K562 (cell line): Measurements from ENCODE around the gene GNAI1. TPM values are rescaled to one million over a fixed set of nuclear protein-coding genes. Genes with fewer than 3 reads are reported as not detected.

ENCODE experiments used
- ATAC-seq: fragments of 200-7000 bp; cut with Tn5 transposase; 3 replicates; pipeline ENCODE4 v1.9.1; 2020; ENCODE audit warnings: moderate library complexity
- BruUV-seq: library from RNA; stranded (reverse); fragments of 400-500 nt; replicated peaks from 2 replicates; lab custom pipeline; 2021; lab: Mats Ljungman, UMichigan
- CTCF ChIA-PET: fragments of 300-600 bp; formaldehyde crosslinking; extraction: SDS; loops from one replicate; lab custom pipeline; 2021; ENCODE audit warnings: low intra/inter-chr PET ratio; lab: Yijun Ruan, JAX
- POLR2A ChIA-PET: fragments of 300-600, 350-650 bp; sonication (Branson Sonifier 250); formaldehyde crosslinking; extraction: SDS; loops from one replicate; lab custom pipeline; 2021; ENCODE audit warnings: antibody characterized with exemption, inconsistent platforms; lab: Yijun Ruan, JAX
- DNase-seq, 4 experiments: peaks; one replicate each; pipeline versions ENCODE4 v3.0.0 to v3.0.0-alpha.2; 2011 to 2018; ENCODE audit warnings: low spot score in 3 of 4, mixed read lengths in 3 of 4; ENCODE audit errors: extremely low read depth in 1 of 4
- FAIRE-seq: peaks from 2 replicates; lab custom pipeline; 2011; peaks lifted over from hg19 to GRCh38; lab: Jason Lieb, UNC
- H2AFZ ChIP-seq: 2 replicates; pipeline ENCODE4 v1.6.0; 2011; ENCODE audit warnings: low read depth, low read length, control low read depth, inconsistent platforms
- H3K27ac ChIP-seq: fragments of 200-600 bp; 3 replicates; pipeline ENCODE4 v1.8.0; 2011; ENCODE audit warnings: low read depth, mild to moderate bottlenecking, control low read depth, inconsistent platforms, low read length, moderate library complexity, mixed read lengths; ENCODE audit errors: extremely low read depth
- H3K27me3 ChIP-seq, 2 experiments: fragments of 300-600 bp in 1 of 2; 2 replicates in 1 of 2; 3 replicates in 1 of 2; pipeline versions ENCODE4 v1.6.0 to v1.8.0; 2011; ENCODE audit warnings: inconsistent platforms in 2 of 2, low read length in 2 of 2, mild to moderate bottlenecking in 1 of 2, mixed read lengths in 1 of 2, moderate library complexity in 1 of 2; ENCODE audit not compliant: control insufficient read depth in 2 of 2, insufficient read depth in 2 of 2
- H3K36me3 ChIP-seq: fragments of 300-600 bp; 3 replicates; pipeline ENCODE4 v1.8.0; 2011; ENCODE audit warnings: mild to moderate bottlenecking, low read length, inconsistent platforms; ENCODE audit not compliant: control insufficient read depth, insufficient read depth
- H3K4me1 ChIP-seq, 2 experiments: fragments of 200-600 bp in 1 of 2; replicated peaks in 1 of 2; 2 replicates in 1 of 2; 3 replicates in 1 of 2; pipeline versions ENCODE4 v1.5.1 to v1.8.0; 2011; ENCODE audit warnings: inconsistent platforms in 2 of 2, low read length in 2 of 2, mild to moderate bottlenecking in 1 of 2, mixed read lengths in 1 of 2, moderate library complexity in 1 of 2; ENCODE audit not compliant: control insufficient read depth in 2 of 2, insufficient read depth in 2 of 2
- H3K4me2 ChIP-seq: 2 replicates; pipeline ENCODE4 v1.6.1; 2011; ENCODE audit warnings: low read length, control low read depth, inconsistent platforms, mixed read lengths; ENCODE audit not compliant: insufficient read depth
- H3K4me3 ChIP-seq: fragments of 200-600 bp; sonication (generic), shearing (Covaris generic); 2 replicates; pipeline ENCODE4 v1.5.1; 2016; ENCODE audit warnings: control low read depth, inconsistent platforms
- H3K79me2 ChIP-seq: fragments of 200-600 bp; 3 replicates; pipeline ENCODE4 v1.8.0; 2011; ENCODE audit warnings: low read length, inconsistent platforms; ENCODE audit not compliant: control insufficient read depth, insufficient read depth
- H3K9ac ChIP-seq, 2 experiments: 2 replicates each; pipeline versions ENCODE4 v1.6.0 to v1.6.1; 2011; ENCODE audit warnings: low read depth in 2 of 2, low read length in 2 of 2, control low read depth in 1 of 2, inconsistent platforms in 1 of 2, mild to moderate bottlenecking in 1 of 2, mixed read lengths in 1 of 2; ENCODE audit not compliant: insufficient read depth in 1 of 2
- H3K9me1 ChIP-seq: one replicate; pipeline ENCODE4 v1.6.0; 2011; ENCODE audit warnings: inconsistent platforms, mild to moderate bottlenecking, low read length, moderate library complexity; ENCODE audit not compliant: control insufficient read depth, insufficient read depth
- H3K9me3 ChIP-seq: replicated peaks from 2 replicates; pipeline ENCODE4 v1.5.1; 2011; ENCODE audit warnings: low read depth, low read length, inconsistent platforms; ENCODE audit not compliant: control insufficient read depth, insufficient read depth
- H4K20me1 ChIP-seq: replicated peaks from 2 replicates; pipeline ENCODE4 v1.6.1; 2011; ENCODE audit warnings: low read length, inconsistent platforms, mixed read lengths; ENCODE audit not compliant: control insufficient read depth, insufficient read depth
- ARID2 ChIP-seq: fragments of 450-650 bp; IDR thresholded peaks from 2 replicates; pipeline ENCODE4 v1.6.1; 2017; ENCODE audit warnings: antibody characterized with exemption, mild to moderate bottlenecking
- CBX5 ChIP-seq: IDR thresholded peaks from 2 replicates; pipeline ENCODE4 v1.6.1; 2014; ENCODE audit warnings: low read depth, borderline replicate concordance
- DIDO1 ChIP-seq: fragments of 450-650 bp; IDR thresholded peaks from 2 replicates; pipeline ENCODE4 v1.6.1; 2016; ENCODE audit warnings: low read depth, missing biosample characterization, missing genetic modification characterization
- KDM2B ChIP-seq: fragments of 250-450 bp; sonication (Bioruptor Pico); IDR thresholded peaks from 2 replicates; pipeline ENCODE4 v1.8.0; 2021; ENCODE audit warnings: mild to moderate bottlenecking, moderate library complexity
- PHTF2 ChIP-seq: fragments of 250-450 bp; sonication (Bioruptor Pico); IDR thresholded peaks from 2 replicates; pipeline ENCODE4 v1.5.0; 2021; ENCODE audit warnings: mild to moderate bottlenecking
- SP2 ChIP-seq: IDR thresholded peaks from 2 replicates; pipeline ENCODE4 v1.6.1; 2011; ENCODE audit warnings: mild to moderate bottlenecking, low read depth, low read length, moderate library complexity; ENCODE audit not compliant: poor library complexity, severe bottlenecking; ENCODE audit errors: extremely low read depth
- SPI1 ChIP-seq: IDR thresholded peaks from 2 replicates; pipeline ENCODE4 v1.6.1; 2011; ENCODE audit warnings: low read depth, low read length, control low read depth, borderline replicate concordance
- SRSF3 ChIP-seq: fragments of 200-400 bp; formaldehyde crosslinking; IDR thresholded peaks from 2 replicates; pipeline ENCODE4 v1.6.1; 2016; ENCODE audit warnings: mild to moderate bottlenecking, low read length, moderate library complexity; ENCODE audit not compliant: insufficient read depth
- ZNF134 ChIP-seq: fragments of 250-450 bp; sonication (Bioruptor Pico); conservative IDR thresholded peaks from 2 replicates; pipeline ENCODE4 v1.4.0; 2020
- ZNF143 ChIP-seq: sonication (generic); formaldehyde crosslinking; IDR thresholded peaks from 2 replicates; pipeline ENCODE4 v1.9.0; 2022; ENCODE audit warnings: mild to moderate bottlenecking, missing genetic modification reagents
- ZNF41 ChIP-seq: fragments of 250-450 bp; sonication (Bioruptor Pico); conservative IDR thresholded peaks from 2 replicates; pipeline ENCODE4 v1.4.0; 2020; ENCODE audit warnings: mild to moderate bottlenecking
- WGBS: fragments of 100-300 bp; shearing (Covaris generic); methylation state at CpG from one replicate; pipeline ENCODE4 v1.1.6; 2016; ENCODE audit warnings: low coverage, mixed read lengths; ENCODE audit not compliant: insufficient coverage; ENCODE audit errors: missing lambda C conversion rate; 5-methylcytosine and 5-hydroxymethylcytosine counted together
- in situ Hi-C: fragments of 300-500 bp; cut with MboI; formaldehyde crosslinking; loops from 4 replicates; pipeline ENCODE4 v1.15.0; 2018; ENCODE audit warnings: inconsistent platforms, mixed read lengths
- intact Hi-C: fragments of 100-400 bp; cut with micrococcal nuclease; formaldehyde crosslinking; loops from 2 replicates; pipeline ENCODE4 v1.14.2; 2022
- polyA plus RNA-seq, 8 experiments: library from polyadenylated mRNA; depleted of rRNA in 4 of 8; stranded (reverse) in 5 of 8; unstranded in 3 of 8; fragments of >200 nt; fragmentation: Nextera tagmentation in 2 of 8; fragmentation: Illumina TruSeq in 1 of 8; extraction: Ambion mirVana in 2 of 8; extraction: Trizol in 1 of 8; gene quantifications; 2 replicates each; pipeline versions ENCODE4 v1.2.1 to v1.2.3, GENCODE V29; 2011 to 2014; ENCODE audit warnings: inconsistent platforms in 1 of 8, missing spikeins in 1 of 8
- total RNA-seq, 7 experiments: library from RNA; depleted of rRNA in 6 of 7; stranded (reverse); fragments of >200 nt in 6 of 7; fragmentation: Illumina TruSeq in 2 of 7; extraction: Trizol in 2 of 7; gene quantifications; 2 replicates each; pipeline versions ENCODE4 v1.2.1 to v1.2.3, GENCODE V29; 2011 to 2021; ENCODE audit warnings: low replicate concordance in 1 of 7
- TF ChIP-seq, protein P1 (sequence below): fragments of 250-450 bp; sonication (Bioruptor Pico); IDR thresholded peaks from 2 replicates; pipeline ENCODE4 v1.5.0; 2022; ENCODE audit warnings: mild to moderate bottlenecking
- TF ChIP-seq, protein P2 (sequence below), 2 experiments: fragments of 450-650 bp in 1 of 2; sonication (generic) in 1 of 2; formaldehyde crosslinking; conservative IDR thresholded peaks; 2 replicates each; pipeline versions ENCODE4 v1.4.0 to v1.8.1; 2020 to 2022; ENCODE audit warnings: mild to moderate bottlenecking in 1 of 2, missing genetic modification reagents in 1 of 2
- TF ChIP-seq, protein P3 (sequence below): fragments of 450-650 bp; formaldehyde crosslinking; IDR thresholded peaks from 2 replicates; pipeline ENCODE4 v1.4.0; 2022; ENCODE audit warnings: mild to moderate bottlenecking, moderate library complexity
- TF ChIP-seq, protein P4 (sequence below): fragments of 450-650 bp; IDR thresholded peaks from 2 replicates; pipeline ENCODE4 v1.6.1; 2017; ENCODE audit warnings: antibody characterized with exemption

GNAI1 gene
- total and polyA plus RNA-seq, 9 of the 15 experiments (the other 6 are each of a cell fraction or from before 2014, with no cell fraction given), result 0.03 to 0.13 (median 0.08) TPM; not detected in 6

DNA sequence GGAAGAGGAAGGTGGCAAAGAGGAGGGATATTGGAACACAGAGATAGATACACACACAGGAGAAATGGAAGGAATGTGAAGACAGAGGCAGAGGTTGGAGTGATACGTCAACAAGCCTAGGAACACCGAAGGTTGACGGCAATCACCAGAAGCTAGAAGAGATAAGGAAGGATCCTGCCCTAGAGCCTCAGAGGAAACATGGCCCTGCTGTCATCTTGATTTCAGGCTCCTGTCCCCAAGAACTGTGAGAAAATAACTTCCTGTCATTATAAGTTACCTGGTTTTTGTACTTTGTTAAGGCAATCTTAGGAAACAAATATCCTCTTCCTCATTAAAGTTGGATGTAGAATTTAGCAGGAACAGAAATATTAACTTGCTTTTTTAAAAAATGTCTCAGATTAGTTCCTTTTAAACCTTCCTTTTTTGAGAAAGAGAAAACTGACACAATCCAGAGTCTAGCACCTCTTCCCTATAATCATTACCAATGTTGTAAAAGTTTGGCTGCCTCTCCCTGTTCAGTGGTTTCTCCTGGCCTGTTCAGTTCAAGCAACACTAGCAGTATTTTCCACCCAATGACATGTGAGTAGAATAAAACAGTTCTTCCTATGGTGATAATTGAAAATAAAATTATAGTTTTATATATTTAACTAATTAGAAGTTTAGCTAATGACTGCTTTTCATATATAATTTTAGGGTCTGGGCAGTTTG is 28.8 kb upstream of the GNAI1 start:
- no TSS peak for BruUV-seq
- no peaks in the 10 kb centered on the region for H3K9me1 ChIP-seq
- no peak overlapping the region for H3K27ac ChIP-seq
- H3K9me3 ChIP-seq, result no peaks in the 10 kb centered on the region
- H3K4me2 ChIP-seq, result no peak overlapping the region
- H3K9ac ChIP-seq, result no peak overlapping the region
- no peak overlapping the region for H2AFZ ChIP-seq
- no peaks in the 10 kb centered on the region for H3K36me3 ChIP-seq
- H3K4me1 ChIP-seq, result no peaks in the 10 kb centered on the region
- ATAC-seq (no peak), FAIRE-seq (no peak), DNase-seq (no peak)
- in situ Hi-C loops, result no loop called here
- no peaks in the 10 kb centered on the region for H3K27me3 ChIP-seq
- H3K4me3 ChIP-seq, result no peak overlapping the region
- ChIA-PET POLR2A (no interaction called here), CTCF (no interaction called here)
- no peaks in the 10 kb centered on the region for H3K79me2 ChIP-seq
- intact Hi-C loops, result no loop called here
- no peaks in the 10 kb centered on the region for H4K20me1 ChIP-seq
- 10% methylated on average over 3 of the region's 3 CpGs for WGBS
- no peak for TF ChIP-seq SPI1
- no peak for TF ChIP-seq ZNF143
- TF ChIP-seq ZNF41 (CRISPR knock-in tag), result no peak
- no peak for TF ChIP-seq SP2
- TF ChIP-seq, protein P1, sequence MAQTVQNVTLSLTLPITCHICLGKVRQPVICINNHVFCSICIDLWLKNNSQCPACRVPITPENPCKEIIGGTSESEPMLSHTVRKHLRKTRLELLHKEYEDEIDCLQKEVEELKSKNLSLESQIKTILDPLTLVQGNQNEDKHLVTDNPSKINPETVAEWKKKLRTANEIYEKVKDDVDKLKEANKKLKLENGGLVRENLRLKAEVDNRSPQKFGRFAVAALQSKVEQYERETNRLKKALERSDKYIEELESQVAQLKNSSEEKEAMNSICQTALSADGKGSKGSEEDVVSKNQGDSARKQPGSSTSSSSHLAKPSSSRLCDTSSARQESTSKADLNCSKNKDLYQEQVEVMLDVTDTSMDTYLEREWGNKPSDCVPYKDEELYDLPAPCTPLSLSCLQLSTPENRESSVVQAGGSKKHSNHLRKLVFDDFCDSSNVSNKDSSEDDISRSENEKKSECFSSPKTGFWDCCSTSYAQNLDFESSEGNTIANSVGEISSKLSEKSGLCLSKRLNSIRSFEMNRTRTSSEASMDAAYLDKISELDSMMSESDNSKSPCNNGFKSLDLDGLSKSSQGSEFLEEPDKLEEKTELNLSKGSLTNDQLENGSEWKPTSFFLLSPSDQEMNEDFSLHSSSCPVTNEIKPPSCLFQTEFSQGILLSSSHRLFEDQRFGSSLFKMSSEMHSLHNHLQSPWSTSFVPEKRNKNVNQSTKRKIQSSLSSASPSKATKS, result no peak
- no peak for TF ChIP-seq DIDO1
- TF ChIP-seq PHTF2 (CRISPR knock-in tag), result no peak
- TF ChIP-seq CBX5, result no peak
- TF ChIP-seq, protein P2, sequence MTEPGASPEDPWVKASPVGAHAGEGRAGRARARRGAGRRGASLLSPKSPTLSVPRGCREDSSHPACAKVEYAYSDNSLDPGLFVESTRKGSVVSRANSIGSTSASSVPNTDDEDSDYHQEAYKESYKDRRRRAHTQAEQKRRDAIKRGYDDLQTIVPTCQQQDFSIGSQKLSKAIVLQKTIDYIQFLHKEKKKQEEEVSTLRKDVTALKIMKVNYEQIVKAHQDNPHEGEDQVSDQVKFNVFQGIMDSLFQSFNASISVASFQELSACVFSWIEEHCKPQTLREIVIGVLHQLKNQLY (CRISPR knock-in tag; conservative IDR thresholded peaks at IDR 0.05), result no peak
- TF ChIP-seq, protein P3, sequence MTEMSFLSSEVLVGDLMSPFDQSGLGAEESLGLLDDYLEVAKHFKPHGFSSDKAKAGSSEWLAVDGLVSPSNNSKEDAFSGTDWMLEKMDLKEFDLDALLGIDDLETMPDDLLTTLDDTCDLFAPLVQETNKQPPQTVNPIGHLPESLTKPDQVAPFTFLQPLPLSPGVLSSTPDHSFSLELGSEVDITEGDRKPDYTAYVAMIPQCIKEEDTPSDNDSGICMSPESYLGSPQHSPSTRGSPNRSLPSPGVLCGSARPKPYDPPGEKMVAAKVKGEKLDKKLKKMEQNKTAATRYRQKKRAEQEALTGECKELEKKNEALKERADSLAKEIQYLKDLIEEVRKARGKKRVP (CRISPR knock-in tag), result no peak
- no peak for TF ChIP-seq ZNF134 (CRISPR knock-in tag)
- TF ChIP-seq SRSF3, result no peak
- TF ChIP-seq ARID2, result no peak
- TF ChIP-seq, protein P4, sequence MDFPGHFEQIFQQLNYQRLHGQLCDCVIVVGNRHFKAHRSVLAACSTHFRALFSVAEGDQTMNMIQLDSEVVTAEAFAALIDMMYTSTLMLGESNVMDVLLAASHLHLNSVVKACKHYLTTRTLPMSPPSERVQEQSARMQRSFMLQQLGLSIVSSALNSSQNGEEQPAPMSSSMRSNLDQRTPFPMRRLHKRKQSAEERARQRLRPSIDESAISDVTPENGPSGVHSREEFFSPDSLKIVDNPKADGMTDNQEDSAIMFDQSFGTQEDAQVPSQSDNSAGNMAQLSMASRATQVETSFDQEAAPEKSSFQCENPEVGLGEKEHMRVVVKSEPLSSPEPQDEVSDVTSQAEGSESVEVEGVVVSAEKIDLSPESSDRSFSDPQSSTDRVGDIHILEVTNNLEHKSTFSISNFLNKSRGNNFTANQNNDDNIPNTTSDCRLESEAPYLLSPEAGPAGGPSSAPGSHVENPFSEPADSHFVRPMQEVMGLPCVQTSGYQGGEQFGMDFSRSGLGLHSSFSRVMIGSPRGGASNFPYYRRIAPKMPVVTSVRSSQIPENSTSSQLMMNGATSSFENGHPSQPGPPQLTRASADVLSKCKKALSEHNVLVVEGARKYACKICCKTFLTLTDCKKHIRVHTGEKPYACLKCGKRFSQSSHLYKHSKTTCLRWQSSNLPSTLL, result no peak
- TF ChIP-seq KDM2B, result no peak
